NB4 (cell line): Measurements from ENCODE around the gene SLC25A26.

ENCODE experiments used
- DNase-seq: peaks from one replicate; pipeline ENCODE4 v3.0.0; 2010; ENCODE audit warnings: low read depth
- H3K4me3 ChIP-seq: one replicate; pipeline ENCODE4 v1.5.1; 2011; ENCODE audit warnings: mild to moderate bottlenecking, low read depth, low read length, moderate library complexity
- MYC ChIP-seq: IDR thresholded peaks from 2 replicates; pipeline ENCODE4 v1.6.1; 2011; ENCODE audit warnings: low read depth, low read length
- POLR2A ChIP-seq: IDR thresholded peaks from 2 replicates; pipeline ENCODE4 v1.6.1; 2011; ENCODE audit warnings: mild to moderate bottlenecking; ENCODE audit not compliant: insufficient read length; ENCODE audit errors: extremely low read depth
- TF ChIP-seq, protein P1 (sequence below): IDR thresholded peaks from one replicate; pipeline ENCODE4 v1.5.1; 2012; ENCODE audit warnings: low read depth, low read length
- TF ChIP-seq, protein P2 (sequence below): IDR thresholded peaks from 2 replicates; pipeline ENCODE4 v1.6.1; 2011; ENCODE audit warnings: low read depth, low read length

The SLC25A26 gene

DNA sequence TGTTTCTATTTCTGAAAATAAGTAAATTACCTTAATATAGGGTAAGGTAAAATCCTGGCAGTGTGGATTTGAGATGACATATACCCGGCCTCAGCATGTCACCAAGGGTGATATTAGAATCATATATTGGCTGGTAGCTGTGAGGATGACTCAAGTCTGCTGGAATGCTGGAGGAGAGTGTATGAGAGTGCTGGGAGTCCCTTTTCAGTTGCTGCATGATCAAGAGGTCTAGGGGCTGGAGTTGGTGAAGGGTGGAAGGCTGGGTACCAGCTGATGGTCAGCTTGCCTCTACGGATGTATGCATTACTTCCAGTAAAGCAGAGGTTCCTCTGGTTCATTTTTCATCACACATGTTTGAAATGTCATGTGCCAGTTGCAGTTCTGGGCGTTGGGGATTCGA is 40.6 kb downstream of the SLC25A26 start:
- TF ChIP-seq, protein P1, sequence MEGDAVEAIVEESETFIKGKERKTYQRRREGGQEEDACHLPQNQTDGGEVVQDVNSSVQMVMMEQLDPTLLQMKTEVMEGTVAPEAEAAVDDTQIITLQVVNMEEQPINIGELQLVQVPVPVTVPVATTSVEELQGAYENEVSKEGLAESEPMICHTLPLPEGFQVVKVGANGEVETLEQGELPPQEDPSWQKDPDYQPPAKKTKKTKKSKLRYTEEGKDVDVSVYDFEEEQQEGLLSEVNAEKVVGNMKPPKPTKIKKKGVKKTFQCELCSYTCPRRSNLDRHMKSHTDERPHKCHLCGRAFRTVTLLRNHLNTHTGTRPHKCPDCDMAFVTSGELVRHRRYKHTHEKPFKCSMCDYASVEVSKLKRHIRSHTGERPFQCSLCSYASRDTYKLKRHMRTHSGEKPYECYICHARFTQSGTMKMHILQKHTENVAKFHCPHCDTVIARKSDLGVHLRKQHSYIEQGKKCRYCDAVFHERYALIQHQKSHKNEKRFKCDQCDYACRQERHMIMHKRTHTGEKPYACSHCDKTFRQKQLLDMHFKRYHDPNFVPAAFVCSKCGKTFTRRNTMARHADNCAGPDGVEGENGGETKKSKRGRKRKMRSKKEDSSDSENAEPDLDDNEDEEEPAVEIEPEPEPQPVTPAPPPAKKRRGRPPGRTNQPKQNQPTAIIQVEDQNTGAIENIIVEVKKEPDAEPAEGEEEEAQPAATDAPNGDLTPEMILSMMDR: no peak
- TF ChIP-seq POLR2A: no peak
- no peak for DNase-seq

DNA sequence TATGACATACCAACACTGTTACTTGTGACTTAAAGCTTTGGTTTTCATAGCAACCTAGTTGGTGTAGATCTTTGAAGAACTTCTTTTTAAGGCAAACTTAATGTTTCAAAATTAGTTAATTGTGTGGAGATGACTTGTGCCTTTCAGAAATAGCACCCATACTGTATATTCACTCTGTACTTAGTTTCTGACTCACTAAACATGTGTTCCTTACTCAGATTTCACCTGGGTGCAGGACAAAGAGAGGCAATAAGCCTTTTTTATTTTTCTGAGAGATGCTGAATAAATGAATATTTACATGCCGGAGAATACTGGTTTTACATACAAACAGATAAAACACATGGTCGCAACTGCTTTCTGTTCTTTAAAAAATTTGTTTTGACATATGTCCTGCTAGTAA is 44.8 kb downstream of the SLC25A26 start:
- H3K4me3 ChIP-seq: no peak overlapping the region
- TF ChIP-seq, protein P2, sequence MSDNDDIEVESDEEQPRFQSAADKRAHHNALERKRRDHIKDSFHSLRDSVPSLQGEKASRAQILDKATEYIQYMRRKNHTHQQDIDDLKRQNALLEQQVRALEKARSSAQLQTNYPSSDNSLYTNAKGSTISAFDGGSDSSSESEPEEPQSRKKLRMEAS: no peak
- no peak for TF ChIP-seq POLR2A
- TF ChIP-seq MYC: no peak
- TF ChIP-seq, protein P1: no peak
- no peak for DNase-seq

More for the DNA sequence above, 40.6 kb downstream of the SLC25A26 start:
- no peak overlapping the region for H3K4me3 ChIP-seq

DNA sequence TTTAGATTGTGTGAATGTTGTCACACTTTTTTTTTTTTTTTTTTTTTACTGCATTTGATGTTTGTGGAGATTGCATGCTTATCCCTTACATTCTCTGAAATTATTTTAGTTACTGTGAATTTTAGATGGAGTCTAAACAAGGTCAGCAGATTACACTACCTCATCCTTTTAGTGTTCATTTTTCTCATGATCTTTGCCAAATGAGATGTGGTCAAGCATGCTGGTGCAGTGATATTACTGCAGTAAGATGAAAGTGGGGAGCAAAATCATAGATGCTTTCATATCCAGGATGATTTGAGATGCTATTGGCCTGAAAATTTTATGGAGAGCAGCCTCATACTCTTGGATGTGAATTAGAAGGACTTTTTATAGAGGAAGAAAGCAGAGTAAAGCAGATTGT is 45.8 kb downstream of the SLC25A26 start:
- no peak for DNase-seq

GRCh38 chr3:66267031-66267430 is 46.2 kb downstream of the SLC25A26 start:
- no peak for DNase-seq
- TF ChIP-seq POLR2A (no peak), MYC (no peak)
- TF ChIP-seq, protein P1: no peak
- TF ChIP-seq, protein P2: no peak
- no peak overlapping the region for H3K4me3 ChIP-seq

More for the DNA sequence above, 45.8 kb downstream of the SLC25A26 start:
- TF ChIP-seq, protein P1: no peak
- TF ChIP-seq MYC (no peak), POLR2A (no peak)
- TF ChIP-seq, protein P2: no peak
- no peak overlapping the region for H3K4me3 ChIP-seq

DNA sequence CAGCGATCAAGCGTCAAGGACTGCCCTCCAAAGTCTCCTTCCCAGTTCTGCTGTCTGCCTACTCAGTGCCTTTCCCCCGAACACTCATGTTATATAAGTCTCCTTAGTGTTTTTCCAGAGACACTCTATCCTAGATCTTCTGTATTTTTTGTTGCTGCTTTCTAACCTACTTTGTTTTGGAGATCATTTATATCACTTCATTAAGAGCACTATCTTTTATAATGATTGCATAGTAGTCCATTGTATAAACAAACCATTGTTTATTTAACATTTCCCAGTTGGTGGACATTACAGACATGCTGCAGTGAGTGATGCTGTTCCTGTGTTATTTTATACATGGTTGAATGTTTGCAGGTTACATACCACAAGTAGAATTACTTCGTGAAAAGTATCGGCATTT is 47.1 kb downstream of the SLC25A26 start:
- H3K4me3 ChIP-seq: no peak overlapping the region
- DNase-seq: no peak
- no peak for TF ChIP-seq MYC
- TF ChIP-seq, protein P1: no peak
- TF ChIP-seq, protein P2: no peak
- no peak for TF ChIP-seq POLR2A

- no peak overlapping the region for H3K4me3 ChIP-seq
- no peak for DNase-seq
- TF ChIP-seq, protein P2: no peak
- TF ChIP-seq POLR2A (no peak), MYC (no peak)
- TF ChIP-seq, protein P1: no peak
Observed at GRCh38 chr3:66268864-66269263, 48.1 kb downstream of the SLC25A26 start.
